A549 treated with AZD9567 at 1 μM for 4 hours (cell line): ENCODE results near the gene PAOX. TPM values are rescaled to one million over a fixed set of nuclear protein-coding genes. Genes with fewer than 3 reads are reported as not detected.

Experiments used
- total RNA-seq: library from RNA; stranded (reverse); fragments of 200-300 nt; extraction: Qiagen RNA extraction; gene quantifications from 5 replicates; pipeline ENCODE4 v1.2.3, GENCODE V29; 2022; ENCODE audit not compliant: insufficient read depth

The PAOX gene
- 1.8 to 5.0 TPM (median 2.2 TPM) in 5 replicates for total RNA-seq

DNA sequence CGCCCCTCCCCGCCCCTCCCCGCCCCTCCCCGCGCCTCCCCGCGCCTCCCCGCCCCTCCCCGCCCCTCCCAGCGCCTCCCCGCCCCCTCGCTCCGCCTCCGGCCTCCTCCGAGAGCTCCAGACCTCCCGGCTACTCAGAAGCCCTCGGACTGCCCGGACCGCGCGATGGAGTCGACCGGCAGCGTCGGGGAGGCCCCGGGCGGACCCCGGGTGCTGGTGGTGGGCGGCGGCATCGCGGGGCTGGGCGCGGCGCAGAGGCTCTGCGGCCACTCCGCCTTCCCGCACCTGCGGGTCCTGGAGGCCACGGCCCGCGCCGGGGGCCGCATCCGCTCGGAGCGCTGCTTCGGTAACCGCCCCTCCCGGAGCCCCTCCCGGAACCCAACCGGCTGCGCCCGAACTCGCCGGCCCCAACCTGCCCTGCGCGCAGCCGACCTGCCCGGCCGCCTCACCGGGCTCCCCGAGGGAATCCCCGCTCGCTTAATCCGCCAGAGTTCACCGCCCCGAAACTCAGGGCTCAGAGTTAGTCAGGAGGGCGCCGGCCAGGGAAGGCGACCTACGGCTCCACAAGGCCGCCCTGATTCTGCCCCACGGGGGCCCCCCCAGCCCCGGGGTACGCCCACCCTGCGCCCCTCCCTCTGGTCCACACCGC is at the start of gene PAOX:
TSS of gene PAOX (plus strand) at position 111 of the 649 bp plus-strand sequence. CDS start at position 166, 55 bp downstream.

DNA sequence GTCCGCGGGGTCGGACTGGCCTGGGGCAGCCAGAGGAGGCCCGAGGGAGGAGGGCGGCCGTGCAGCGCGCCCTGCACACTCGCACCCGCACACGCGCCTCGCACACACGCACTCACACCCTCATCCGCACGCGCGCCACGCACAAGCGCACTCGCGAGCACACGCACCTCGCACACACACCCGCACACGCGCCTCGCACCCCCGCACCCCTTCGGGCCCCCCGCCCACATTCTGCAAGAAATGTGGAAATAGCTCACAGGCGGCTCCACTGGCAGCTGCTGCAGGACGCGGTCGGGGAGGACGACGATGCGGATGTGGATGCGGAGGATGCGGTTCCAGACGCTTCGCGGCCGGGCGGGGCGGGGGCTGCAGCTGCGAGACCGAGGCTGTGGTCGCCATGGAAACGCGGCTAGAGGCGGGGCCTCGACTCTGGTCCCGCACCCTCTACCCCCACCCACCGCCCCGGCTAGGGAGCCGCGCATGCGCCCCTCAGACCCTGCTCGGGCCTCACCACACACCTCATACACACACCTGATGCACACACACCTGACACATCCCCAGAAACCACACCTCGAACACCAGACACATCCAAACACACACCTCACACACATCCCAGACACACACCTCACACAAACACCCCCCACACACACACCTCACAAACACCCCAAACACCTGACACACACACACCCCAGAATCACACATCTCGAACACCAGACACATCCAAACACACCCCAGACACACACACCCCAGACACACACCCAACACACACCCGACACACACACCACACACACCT is 42.3 kb upstream of the PAOX start, which contains the start of gene CALY:
TSS of gene CALY (minus strand) at position 320 of the 793 bp plus-strand sequence. CDS start 7,907 bp downstream, outside the sequence.

DNA sequence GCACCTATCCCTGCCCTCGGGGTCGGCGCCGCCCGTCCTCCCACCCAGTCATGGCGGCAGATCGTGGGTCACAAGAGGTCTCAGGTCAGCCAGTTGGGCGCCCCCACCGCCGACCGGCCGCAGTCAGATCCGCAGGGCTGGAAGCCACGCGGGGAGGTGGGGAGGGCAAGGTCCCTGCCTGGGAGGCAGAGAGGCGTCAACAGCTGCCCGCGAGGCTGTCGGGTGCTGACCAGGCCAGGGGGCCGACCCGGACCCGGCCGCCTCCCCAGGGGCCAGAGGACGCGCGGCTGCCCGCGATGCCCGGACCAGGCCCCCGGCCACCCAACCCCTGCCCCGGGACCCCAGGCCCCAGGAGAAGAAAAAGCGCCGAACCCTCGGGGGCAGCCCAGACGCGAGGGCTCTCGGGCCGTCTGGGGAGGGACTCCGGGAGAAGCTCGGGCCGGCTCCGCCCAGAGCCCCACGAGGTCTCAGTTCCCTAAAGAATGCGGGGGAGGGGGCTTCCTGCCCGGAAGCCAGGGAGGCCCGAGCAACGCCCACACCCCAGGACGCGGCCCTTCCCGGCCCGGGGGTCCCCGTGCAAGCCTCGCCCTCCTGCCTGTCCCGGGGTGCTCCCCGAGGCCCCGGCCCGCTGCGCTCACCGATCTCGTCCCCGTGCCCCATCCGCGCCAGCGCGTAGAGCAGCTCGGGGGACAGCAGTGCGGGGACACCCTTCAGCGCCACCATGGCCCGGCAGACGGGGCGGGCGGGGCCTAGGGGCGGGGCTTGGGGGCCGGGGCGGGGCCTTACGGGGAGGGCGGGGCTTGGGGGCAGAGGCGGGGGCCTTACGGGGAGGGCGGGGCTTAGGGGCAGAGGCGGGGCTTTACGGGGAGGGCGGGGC is 21.5 kb upstream of the PAOX start, which contains the start of gene FUOM:
TSS of gene FUOM (minus strand) at position 735 of the 877 bp plus-strand sequence. CDS start at position 723, 12 bp downstream.

DNA sequence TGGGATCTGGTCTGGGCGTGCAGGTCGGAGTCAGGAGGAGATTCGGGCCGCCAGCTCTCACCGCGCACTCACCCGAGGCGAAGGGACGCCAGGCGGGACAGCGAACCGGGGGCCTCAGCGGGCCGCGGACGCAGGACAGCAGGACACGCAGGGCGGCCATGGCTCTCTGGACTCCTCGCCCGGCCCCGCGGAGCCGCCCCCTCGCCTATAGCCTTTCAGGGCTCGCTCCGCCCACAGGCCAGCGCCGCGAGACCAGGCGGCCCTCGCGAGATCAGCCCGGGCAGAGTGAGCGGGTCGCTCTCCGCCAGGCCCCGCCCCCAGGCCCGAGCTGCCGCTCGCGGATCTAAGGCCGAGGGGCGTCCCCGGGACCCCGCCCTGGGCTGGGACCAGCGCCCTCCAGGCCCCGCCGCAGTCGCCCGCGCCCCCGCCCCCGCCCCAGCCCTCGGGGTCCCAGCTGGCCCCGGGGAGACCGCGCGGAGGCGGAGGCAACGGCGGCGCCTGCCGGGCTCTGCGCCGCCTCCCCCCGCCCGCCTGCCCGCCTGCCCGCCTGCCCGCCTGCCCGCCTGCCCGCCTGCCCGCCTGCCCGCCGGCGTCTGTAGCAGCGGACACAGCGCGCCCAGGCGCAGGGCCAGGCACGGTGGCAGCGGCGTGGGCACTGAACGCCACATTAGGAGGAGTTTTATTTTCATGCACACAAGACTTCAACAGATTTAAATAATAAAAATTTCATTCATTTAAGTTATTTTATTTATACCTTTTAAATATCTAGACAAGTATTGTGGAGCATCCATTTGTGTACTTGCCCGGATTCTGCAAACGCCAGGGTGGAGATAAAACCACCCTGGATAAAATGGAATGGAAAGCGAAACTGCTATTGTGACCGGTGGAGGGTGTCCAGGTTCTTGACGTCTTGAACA is 5.6 kb upstream of the PAOX start, which contains the start of gene ECHS1:
TSS of gene ECHS1 (minus strand) at position 181 of the 917 bp plus-strand sequence. CDS start at position 160, 21 bp downstream.

DNA sequence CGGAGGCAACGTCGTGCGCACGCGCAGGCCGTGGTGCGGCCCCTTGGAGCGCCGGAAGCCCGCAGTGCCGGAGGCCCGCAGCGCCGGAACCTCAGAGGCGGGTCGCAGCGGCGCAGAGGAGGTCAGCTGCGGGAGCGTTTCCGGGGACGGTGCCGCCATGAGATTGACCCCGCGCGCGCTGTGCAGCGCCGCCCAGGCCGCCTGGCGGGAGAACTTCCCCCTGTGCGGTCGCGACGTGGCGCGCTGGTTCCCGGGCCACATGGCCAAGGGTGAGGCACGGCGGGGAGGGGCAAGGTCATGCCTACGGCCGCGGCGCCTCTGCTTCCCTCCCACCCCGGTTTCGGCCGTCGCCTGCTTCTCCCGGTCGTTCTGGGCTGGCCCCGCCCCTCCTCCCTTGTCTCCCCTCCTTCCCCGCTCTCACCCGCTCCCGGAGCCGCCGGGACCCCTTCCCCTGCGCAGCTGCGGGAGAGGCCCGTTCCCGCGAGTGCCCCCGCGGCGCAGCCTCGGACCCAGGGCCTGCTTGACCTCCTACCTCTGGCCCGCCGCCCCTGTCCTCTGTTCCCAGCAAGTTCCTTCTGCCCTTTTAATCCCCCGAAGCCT is 15.1 kb downstream of the PAOX start, which contains the start of gene MTG1:
TSS of gene MTG1 (plus strand) at position 94 of the 600 bp plus-strand sequence. CDS start at position 158, 64 bp downstream.

DNA sequence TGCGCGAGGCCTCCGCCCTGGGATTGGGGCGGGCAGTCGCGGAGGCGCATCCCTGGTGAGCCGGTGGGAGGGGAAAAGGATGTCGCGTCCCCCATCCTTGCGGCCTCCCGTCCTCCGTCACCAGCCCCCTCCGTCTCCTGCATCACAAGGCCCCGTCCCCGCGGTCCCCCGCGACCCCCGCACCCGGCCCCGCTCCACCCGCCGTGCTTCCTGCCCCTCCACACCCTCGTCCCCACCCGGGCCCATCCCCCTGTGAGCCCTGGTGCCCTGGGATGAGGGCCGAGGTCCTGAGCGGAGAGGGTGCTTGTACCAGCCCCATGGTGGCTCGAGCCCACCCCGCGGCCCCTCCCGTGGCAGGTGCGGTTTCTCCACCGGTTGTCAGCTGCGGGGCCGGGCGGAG is 45.5 kb downstream of the PAOX start, which contains the start of gene SPRN:
TSS of gene SPRN (minus strand) at position 25 of the 400 bp plus-strand sequence. CDS start 944 bp downstream, outside the sequence.

Other genes starting within 250 kb of the PAOX start
- 0.81 to 1.9 TPM (median 1.1 TPM) in 4 of 5 replicates, not detected in the other for gene KNDC1, start 219.0 kb upstream of the PAOX start, total RNA-seq
- gene UTF1, start 149.0 kb upstream of the PAOX start, total RNA-seq, result 0.09 TPM in 1 of 5 replicates, not detected in the others
- not detected in 5 replicates for gene VENTX, start 141.4 kb upstream of the PAOX start, total RNA-seq
- 1.4 to 4.7 TPM (median 3.2 TPM) in 5 replicates for gene ADAM8, start 102.4 kb upstream of the PAOX start, total RNA-seq
- gene TUBGCP2, start 70.4 kb upstream of the PAOX start, total RNA-seq, result 38.0 to 58.2 TPM (median 42.4 TPM) in 5 replicates
- 60.6 to 74.7 TPM (median 73.4 TPM) in 5 replicates for gene ZNF511, start 70.3 kb upstream of the PAOX start, total RNA-seq
- 0.49 to 0.70 TPM (median 0.67 TPM) in 4 of 5 replicates, not detected in the other for gene CALY, start 42.4 kb upstream of the PAOX start, total RNA-seq
- gene PRAP1, start 31.9 kb upstream of the PAOX start, total RNA-seq, result 0.10 TPM in 1 of 5 replicates, not detected in the others
- 13.0 to 17.6 TPM (median 15.4 TPM) in 5 replicates for gene FUOM, start 21.2 kb upstream of the PAOX start, total RNA-seq
- 132 to 164 TPM (median 150 TPM) in 5 replicates for gene ECHS1, start 5.9 kb upstream of the PAOX start, total RNA-seq
- gene MTG1, start 14.9 kb downstream of the PAOX start, total RNA-seq, result 46.6 to 58.9 TPM (median 58.0 TPM) in 5 replicates
- 0.22 to 0.34 TPM (median 0.24 TPM) in 4 of 5 replicates, not detected in the other for gene SPRN, start 45.4 kb downstream of the PAOX start, total RNA-seq
- 0.21 to 0.30 TPM (median 0.22 TPM) in 4 of 5 replicates, not detected in the other for gene SCART1, start 74.7 kb downstream of the PAOX start, total RNA-seq
- 0.09 to 0.26 TPM (median 0.18 TPM) in 4 of 5 replicates, not detected in the other for gene CYP2E1, start 148.1 kb downstream of the PAOX start, total RNA-seq
- not detected in 5 replicates for gene SYCE1, start 186.3 kb downstream of the PAOX start, total RNA-seq
- 0.15 to 0.22 TPM (median 0.21 TPM) in 4 of 5 replicates, not detected in the other for gene FRG2B, start 247.5 kb downstream of the PAOX start, total RNA-seq